ENCODE results near the gene GJB5.

DNA sequence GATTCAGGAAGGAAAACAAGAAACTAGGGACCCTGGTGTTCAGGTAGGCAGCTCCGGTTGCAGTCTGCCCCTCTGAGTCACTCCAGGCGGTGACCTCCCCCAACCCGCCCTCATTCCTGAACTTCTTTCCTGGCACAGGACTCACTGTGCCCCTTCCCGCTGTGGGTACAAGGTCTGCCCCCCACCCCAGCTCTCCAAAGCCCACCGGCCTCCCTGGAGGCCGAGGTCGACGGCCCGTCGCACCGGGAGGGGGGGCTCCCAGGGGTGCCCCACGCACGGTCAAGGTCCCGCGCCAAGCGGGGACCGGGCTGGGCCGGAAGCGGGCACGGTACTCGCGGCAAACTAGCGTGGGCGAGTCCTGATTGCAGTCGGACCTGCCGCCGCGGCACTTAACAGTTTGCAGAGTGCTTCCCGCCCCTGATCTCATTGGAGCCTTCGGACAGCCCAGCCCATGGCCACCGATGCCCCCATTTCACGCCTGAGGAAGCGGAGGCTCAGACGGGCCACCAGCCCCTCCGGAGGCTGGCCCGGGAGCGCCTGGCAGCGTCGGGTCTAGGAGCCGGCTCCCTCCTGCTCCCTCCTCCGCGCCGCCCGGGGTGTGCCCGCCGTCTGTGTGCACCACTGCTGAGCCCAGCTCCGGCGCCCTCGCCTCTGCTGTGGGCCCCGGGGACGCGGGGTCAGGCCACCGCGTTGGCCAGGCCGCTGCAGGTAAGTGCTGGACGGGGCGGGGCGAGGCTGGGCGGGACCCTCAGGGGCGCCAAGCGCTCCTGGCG lies 26.4 kb downstream of the GJB5 start, which contains the start of gene GJB3:
- TF ChIP-seq, protein P1, sequence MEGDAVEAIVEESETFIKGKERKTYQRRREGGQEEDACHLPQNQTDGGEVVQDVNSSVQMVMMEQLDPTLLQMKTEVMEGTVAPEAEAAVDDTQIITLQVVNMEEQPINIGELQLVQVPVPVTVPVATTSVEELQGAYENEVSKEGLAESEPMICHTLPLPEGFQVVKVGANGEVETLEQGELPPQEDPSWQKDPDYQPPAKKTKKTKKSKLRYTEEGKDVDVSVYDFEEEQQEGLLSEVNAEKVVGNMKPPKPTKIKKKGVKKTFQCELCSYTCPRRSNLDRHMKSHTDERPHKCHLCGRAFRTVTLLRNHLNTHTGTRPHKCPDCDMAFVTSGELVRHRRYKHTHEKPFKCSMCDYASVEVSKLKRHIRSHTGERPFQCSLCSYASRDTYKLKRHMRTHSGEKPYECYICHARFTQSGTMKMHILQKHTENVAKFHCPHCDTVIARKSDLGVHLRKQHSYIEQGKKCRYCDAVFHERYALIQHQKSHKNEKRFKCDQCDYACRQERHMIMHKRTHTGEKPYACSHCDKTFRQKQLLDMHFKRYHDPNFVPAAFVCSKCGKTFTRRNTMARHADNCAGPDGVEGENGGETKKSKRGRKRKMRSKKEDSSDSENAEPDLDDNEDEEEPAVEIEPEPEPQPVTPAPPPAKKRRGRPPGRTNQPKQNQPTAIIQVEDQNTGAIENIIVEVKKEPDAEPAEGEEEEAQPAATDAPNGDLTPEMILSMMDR (conservative IDR thresholded peaks at IDR 0.05), result no peak
- TF ChIP-seq EZH2 (IDR thresholded peaks at IDR 0.05; ENCODE audit: low read depth), result no peak
